Measurements from ENCODE around the gene PCK1. TPM values are rescaled to one million over a fixed set of nuclear protein-coding genes. Genes with fewer than 3 reads are reported as not detected.
A peak's percentile ranks its signal among the peaks of the same experiment; 100 is the strongest.

The PCK1 gene
- total RNA-seq, 1 donor from 2014 or later: not detected

GRCh38 chr20:57605878-57606277 lies 45.0 kb downstream of the PCK1 start:
- intact Hi-C loops (cut with DNase I): loop anchor here (10.0 kb wide), 1 partner anchor 599 kb away; no protein-coding TSS in a partner anchor
- ATAC-seq: no peak

GRCh38 chr20:57608516-57608915 lies 47.6 kb downstream of the PCK1 start:
- Histone ChIP-seq H3K27me3 (ENCODE audit: low read depth) (peaks cover 8% of the 10 kb centered on the region), H3K4me1 (no peaks in the 10 kb centered on the region), H3K27ac (no peak overlapping the region), H3K9me3 (no peaks in the 10 kb centered on the region), H3K4me3 (no peak overlapping the region), H3K36me3 (no peaks in the 10 kb centered on the region)
- no peak for DNase-seq
- intact Hi-C loops (cut with DNase I): loop anchor here (10.0 kb wide), 1 partner anchor 596 kb away; no protein-coding TSS in a partner anchor
- TF ChIP-seq CTCF (IDR thresholded peaks at IDR 0.05): no peak
- ATAC-seq: no peak

More at GRCh38 chr20:57605878-57606277, 45.0 kb downstream of the PCK1 start:
- Histone ChIP-seq H3K9me3 (no peaks in the 10 kb centered on the region), H3K4me3 (no peak overlapping the region), H3K36me3 (no peaks in the 10 kb centered on the region), H3K27ac (no peak overlapping the region), H3K27me3 (ENCODE audit: low read depth) (peaks cover 8% of the 10 kb centered on the region), H3K4me1 (no peaks in the 10 kb centered on the region)
- DNase-seq: no peak
- no peak for TF ChIP-seq CTCF (IDR thresholded peaks at IDR 0.05)

GRCh38 chr20:57609086-57609841 lies 48.4 kb downstream of the PCK1 start:
- TF ChIP-seq CTCF (IDR thresholded peaks at IDR 0.05): no peak
- DNase-seq: peak; percentile 29
- intact Hi-C loops (cut with DNase I): loop anchor here (10.0 kb wide), 1 partner anchor 596 kb away; no protein-coding TSS in a partner anchor
- Histone ChIP-seq H3K27ac (no peak overlapping the region), H3K9me3 (no peaks in the 10 kb centered on the region), H3K4me1 (no peaks in the 10 kb centered on the region), H3K4me3 (no peak overlapping the region), H3K36me3 (no peaks in the 10 kb centered on the region), H3K27me3 (ENCODE audit: low read depth) (peaks cover 8% of the 10 kb centered on the region)
- ATAC-seq: no peak

GRCh38 chr20:57609842-57610167 lies 48.9 kb downstream of the PCK1 start:
- H3K36me3 ChIP-seq: no peaks in the 10 kb centered on the region
- TF ChIP-seq CTCF (IDR thresholded peaks at IDR 0.05): no peak
- intact Hi-C loops (cut with DNase I): loop anchor here (10.0 kb wide), 1 partner anchor 595 kb away; no protein-coding TSS in a partner anchor
- no peak overlapping the region for H3K27ac ChIP-seq
- H3K4me1 ChIP-seq: no peaks in the 10 kb centered on the region
- ATAC-seq (no peak), DNase-seq (no peak)
- H3K9me3 ChIP-seq: no peaks in the 10 kb centered on the region
- peaks cover 8% of the 10 kb centered on the region for H3K27me3 ChIP-seq (ENCODE audit: low read depth)
- H3K4me3 ChIP-seq: no peak overlapping the region

GRCh38 chr20:57610261-57610952 lies 49.5 kb downstream of the PCK1 start:
- H3K4me3 ChIP-seq: no peak overlapping the region
- intact Hi-C loops (cut with DNase I): no loop called here
- TF ChIP-seq CTCF (IDR thresholded peaks at IDR 0.05): no peak
- no peaks in the 10 kb centered on the region for H3K4me1 ChIP-seq
- no peaks in the 10 kb centered on the region for H3K36me3 ChIP-seq
- no peaks in the 10 kb centered on the region for H3K9me3 ChIP-seq
- H3K27ac ChIP-seq: no peak overlapping the region
- DNase-seq: peak; percentile 32
- H3K27me3 ChIP-seq (ENCODE audit: low read depth): peaks cover 8% of the 10 kb centered on the region
- no peak for ATAC-seq

Measured in lower lobe of right lung (tissue), 2 donors.